NCI-H446 treated with DMSO at 0.1 percent for 48 hours (cell line): ENCODE data around the gene BSCL2.
"Not testable (repeated sequence)": the region's sequence is repeated elsewhere in the genome, so short reads cannot be mapped to it uniquely, and the experiment has no call there.

Source experiments
- DNase-seq: peaks from one replicate; lab custom pipeline; 2025; lab: John Stamatoyannopoulos, UW

BSCL2 gene

GRCh38 chr11:62707277-62707861 lies at the start of gene BSCL2, which contains the start of gene GNG3:
Gene BSCL2, minus strand, starts transcription at chr11:62707424. Its CDS starts 229 bp downstream, at chr11:62707195.
Gene GNG3, plus strand, starts transcription at chr11:62707676. Its CDS starts 620 bp downstream, at chr11:62708296.
- no peak for DNase-seq

GRCh38 chr11:62755086-62755615 lies 47.9 kb upstream of the BSCL2 start:
- DNase-seq = no peak

DNA sequence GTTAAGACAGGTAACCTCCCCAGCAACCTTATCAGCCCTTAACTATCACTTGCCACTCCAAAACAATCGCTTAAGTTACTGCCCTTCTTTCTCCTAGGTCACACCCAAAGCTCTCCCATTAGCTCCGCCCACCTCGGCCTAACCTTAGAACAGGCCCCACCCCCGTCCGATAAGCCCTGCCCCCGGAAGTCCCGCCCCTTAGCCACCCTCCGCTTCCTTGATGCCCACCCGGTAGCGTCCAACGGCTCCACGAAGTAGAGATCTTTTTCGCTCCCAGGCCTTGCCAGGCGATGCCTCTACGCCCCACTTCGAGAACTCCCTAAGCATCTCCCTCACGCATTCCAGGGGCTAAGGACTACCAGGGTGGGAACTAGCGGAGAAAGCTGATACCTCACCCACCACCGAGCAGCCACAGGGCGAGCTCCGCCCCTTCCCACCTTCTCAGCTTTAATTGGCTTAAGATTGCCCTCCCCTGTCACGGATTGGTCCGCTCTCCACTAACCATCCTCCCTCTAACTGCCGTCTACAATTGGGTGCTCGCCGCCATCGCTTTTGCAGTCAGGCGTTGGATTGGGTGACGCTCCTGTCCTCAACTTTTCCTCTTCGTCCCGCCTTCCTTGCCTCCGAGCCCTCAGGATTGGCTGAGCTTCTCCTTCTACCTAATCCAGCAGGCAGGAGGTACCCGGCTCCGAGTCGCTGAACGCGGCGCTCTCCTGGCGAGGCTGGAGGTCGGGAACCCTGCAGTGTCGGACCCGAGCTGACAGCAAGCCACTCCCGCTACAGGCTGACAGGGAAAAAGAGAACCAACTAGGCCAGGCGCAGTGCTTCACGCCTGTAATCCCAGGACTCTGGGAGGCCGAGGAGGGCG lies 46.7 kb upstream of the BSCL2 start, which contains the start of gene ZBTB3:
Gene ZBTB3, minus strand, starts transcription at position 425 of the 868 bp plus-strand sequence. CDS start 496 bp downstream, outside the sequence.
- peak; percentile 99 for DNase-seq

DNA sequence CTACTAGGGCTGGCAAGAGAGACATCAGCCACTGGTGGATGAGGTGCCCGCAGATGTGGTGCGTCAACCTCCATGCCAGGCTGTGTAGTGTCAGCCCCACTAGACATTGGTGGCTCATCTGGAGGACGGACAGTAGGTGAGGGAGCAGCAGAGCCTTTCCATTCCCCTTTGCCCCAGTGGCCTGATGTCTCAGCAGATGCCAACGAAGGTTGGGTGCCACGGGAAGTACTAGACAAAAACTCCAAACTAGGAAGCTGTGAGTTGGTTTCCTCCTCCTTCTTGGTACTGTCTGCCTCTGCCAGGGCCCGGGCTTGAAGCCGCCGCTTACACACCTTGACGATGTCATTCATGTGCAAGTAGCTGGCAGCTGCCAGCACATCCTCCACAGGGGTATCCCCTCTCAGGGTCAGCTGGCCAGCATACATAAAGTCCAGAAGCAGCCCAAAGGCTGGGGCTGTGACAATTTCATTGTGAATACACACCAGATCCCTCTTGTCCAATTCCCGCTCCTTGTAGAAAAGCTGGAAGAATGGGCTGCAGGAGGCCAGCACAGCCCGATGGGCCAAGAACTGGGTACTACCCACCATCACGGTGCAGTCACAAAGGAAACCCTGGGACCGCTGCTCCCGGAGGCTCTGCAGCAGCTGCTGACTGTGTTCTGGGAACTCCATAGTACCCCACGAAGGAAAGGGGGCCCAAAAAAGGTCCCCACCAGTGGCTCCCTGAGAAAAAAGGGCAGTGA lies 45.9 kb upstream of the BSCL2 start:
- no peak for DNase-seq

DNA sequence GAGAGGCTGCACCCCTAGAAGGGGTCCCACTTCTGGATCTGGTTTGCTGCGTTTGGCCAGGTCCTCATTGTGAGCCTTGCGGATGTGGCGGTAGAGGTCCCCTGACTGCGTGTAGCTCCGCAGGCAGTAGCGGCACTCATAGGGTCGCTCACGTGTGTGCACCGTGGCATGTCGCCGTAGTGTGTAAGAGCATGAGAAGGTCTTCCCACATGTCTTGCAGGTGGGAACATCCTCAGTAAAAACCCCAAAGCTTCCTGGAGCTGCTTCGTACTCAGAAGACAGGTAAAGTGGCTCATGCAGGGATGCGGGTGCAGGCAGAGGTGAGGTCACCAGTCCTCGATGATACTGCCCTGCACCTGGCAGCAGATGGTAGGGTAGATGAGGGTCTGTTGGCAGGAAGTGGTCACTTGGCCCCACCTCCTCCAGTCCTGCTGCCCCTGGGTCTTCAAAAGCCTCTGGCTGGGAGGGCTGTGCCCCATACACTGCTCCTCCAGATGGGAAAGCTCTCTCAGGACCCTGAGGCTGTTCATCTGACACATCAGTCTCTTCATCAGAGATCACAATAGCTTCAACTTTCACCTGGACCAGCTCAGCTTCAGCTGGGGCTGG lies 45.1 kb upstream of the BSCL2 start:
- no peak for DNase-seq

DNA sequence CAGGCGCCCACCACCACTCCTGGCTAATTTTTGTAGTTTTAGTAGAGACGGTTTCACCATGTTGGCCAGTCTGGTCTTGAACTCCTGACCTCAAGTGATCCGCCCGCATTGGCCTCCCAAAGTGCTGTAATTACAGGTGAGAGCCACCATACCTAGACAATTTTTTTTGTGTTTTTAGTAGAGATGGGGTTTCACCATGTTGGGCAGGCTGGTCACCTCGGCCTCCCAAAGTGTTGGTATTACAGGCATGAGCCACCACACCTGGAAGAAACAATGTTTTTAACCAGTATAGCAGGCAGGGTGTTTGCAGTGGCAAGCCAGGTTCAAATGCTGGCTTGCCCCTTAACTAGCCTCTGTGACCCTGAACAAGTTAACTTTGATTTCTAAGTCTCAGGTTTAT lies 42.7 kb upstream of the BSCL2 start:
- not testable (repeated sequence) for DNase-seq

DNA sequence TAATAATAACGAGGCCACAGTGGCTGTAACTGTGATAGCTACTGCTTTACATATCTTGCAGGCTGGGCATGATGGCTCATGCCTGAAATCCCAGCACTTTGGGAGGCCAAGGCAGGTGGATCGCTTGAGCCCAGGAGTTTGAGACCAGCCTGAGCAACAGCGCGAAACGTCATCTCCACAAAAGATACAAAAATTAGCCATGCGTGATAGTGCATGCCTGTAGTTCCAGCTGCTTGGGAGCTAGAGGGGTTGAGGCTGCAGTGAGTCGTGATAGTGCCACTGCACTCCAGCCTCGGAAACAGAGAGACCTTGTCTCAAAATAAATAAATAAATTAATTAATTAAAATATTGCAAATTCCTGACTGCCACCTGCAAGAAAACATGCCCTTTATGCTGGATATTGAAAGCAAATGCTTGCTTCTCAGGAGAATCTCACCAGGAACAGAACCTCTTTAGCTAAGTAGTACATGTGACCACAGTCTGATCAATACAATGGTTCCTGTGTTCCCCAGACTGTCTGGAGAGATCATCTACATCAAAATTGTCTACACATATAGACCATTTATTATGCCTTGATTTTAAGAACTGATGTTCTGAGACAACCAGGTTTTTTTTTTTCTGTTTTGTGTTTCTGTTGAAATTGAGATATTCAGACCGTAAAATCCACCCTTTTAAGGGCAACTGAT lies 40.4 kb upstream of the BSCL2 start:
- DNase-seq = no peak

DNA sequence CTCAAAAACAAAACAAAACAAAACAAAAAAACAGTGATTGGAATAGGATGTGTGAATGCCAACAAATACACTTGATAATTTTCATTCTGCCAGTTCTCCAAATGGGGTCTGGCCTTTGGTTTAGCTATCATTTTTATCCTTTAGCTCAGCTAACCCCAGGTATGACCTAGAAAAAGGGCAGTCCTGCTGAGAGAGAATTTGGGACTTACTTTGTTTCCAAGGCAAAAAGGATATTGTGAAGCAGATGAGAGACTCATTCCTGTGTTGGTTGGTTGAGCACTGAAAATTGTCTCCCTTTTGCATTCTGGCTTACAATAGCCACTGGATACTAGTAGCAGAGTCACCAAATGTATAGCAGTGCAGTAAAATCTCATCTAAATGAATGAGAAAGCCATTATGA lies 30.0 kb upstream of the BSCL2 start:
- no peak for DNase-seq

- no peak for DNase-seq
These were observed 25.6 kb upstream of the BSCL2 start for GRCh38 chr11:62732830-62733229.

GRCh38 chr11:62730076-62730475 lies 22.9 kb upstream of the BSCL2 start:
- DNase-seq = not testable (repeated sequence)

GRCh38 chr11:62728171-62728988 lies 21.2 kb upstream of the BSCL2 start, which contains the start of gene TTC9C:
Gene TTC9C, plus strand, starts transcription at chr11:62728486. Its CDS starts 363 bp downstream, at chr11:62728849.
- peak; percentile 74 for DNase-seq

- DNase-seq = peak; percentile 98
These were observed 20.6 kb upstream of the BSCL2 start for GRCh38 chr11:62727872-62728170.

DNA sequence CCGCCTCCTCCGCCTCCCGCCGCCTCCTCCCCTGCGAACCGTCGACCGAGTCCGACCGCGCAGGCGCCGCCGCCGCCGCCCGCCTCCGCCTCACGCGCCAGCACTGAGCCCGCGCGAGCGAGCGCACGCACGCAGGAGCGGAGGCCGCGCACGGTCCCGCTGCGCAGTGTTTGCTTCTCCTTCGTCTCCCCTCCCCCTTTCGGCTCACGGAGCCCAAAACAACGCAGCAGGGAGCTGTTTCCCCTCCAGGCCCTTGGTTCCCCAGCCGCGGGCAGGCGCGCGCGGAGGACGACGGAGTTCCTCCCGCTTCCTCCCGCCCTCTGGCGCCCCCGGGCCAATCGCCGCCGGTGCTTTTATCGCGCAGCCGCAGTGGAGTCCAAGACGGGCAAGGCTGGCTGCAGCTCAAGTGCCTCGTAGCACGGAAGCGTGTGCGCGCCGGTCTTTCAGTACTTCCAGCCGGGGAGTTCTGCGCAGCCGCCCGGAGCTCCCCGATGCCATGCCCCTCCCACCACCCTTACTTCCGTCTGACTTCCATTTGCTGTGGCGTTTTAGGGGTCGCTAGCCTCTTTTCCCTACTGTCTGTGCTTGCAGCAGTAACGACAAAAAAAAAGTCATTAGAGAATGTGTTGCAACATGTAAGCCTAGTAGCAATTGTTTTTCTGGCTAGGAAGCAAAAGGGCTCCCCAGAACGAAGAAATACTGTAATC lies 20.1 kb upstream of the BSCL2 start, which contains the start of gene HNRNPUL2:
Gene HNRNPUL2, minus strand, starts transcription at position 293 of the 707 bp plus-strand sequence. CDS start 301 bp downstream, outside the sequence.
- DNase-seq = peak; percentile 99

DNA sequence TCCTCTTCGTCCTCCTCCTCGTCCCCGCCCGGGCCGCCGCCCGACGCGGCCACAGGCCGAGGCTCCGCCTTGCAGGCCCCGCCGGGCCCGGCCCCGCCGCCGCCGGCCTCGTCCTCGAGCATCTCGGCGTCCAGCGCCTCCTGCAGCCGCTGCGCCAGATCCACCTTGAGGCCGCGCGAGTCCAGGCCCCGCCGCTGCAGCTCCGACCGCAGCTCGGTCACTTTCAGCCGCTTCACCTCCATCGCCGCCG lies 19.6 kb upstream of the BSCL2 start:
- no peak for DNase-seq

DNA sequence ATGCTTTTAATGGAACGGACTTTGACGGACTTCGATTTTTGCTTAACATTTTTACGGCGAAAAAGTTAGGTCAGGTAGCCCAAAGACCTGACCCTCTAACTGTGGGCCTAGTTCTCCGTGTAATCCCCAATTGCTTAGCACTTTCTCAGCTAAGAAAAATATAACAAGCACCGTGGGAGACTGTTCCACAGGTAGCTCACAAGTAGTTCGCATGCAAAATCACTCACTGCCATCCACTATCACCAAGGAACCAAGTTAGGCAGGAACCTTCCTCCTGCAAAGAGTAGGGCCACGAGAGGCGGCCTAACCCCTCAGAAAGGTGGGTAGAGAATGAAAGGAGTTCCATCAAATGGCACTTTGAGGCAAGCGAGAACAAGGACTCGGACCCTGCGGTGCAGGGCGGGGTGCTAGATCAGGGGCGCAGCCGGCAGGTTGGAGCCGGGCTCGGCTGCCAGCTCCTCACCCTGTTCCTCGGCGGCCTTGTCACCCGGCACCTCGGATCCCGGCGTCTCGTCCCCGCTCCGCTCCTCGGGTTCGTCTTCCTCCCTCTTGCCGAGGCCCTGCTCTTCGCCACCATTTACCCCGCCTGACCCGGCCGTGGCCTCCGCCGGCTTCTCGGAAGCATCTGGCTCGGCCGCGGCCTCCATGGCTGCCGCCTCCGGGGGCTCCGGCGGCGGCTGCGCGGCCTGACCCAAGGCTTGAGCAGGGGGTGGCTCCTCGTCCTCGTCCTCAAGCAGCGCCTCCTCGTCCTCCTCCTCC lies 19.1 kb upstream of the BSCL2 start:
- DNase-seq = no peak

GRCh38 chr11:62725646-62726045 lies 18.4 kb upstream of the BSCL2 start:
- DNase-seq = no peak

GRCh38 chr11:62724171-62724570 lies 16.9 kb upstream of the BSCL2 start:
- DNase-seq = no peak

DNA sequence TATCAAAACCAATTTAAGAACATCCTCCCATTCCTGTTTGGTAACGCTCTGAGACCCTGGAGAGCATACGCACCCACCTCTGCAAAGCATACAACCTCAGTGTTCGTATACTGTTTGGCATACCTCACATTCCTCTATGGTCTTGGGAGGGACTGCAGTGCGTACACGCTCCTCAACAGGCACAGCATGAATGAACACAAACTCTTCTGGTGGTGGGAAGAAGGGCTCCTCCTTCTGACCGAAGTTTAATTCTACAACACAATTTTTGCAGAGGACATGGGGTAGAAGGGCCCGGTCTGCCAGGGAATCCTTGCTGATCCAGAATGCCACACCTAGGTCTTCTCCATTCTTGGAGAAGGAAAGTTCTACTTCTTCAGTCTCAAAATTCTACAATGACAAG lies 14.8 kb upstream of the BSCL2 start:
- no peak for DNase-seq

DNA sequence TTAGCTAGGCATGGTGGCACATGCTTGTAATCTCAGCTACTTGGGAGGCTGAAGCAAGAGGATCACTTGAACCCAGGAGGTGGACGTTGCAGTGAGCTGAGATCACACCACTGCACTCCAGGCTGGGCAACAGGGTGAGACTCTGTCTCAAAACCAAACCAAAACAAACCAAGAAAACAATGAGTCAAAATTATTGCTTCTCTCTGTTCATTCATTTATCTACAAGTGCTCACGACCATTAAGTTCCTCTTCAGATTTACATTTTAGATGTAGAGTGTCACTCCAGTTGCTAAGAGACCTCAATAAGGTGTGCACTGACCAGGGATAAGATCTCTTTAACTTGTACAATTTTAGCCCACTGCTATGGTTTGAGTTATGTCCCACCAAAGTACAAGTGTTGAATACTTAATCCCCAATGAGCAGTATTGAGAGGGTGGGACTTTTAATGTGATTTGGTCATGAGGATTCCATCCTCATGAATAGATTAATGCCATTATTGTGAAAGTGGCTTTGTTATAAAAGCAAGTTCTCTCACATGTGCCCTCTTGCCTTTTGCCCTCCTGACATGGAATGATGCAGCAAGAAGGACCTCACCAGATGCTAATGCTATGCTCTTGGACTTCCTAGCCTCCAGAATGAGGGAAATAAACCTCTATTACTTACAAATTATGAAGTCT lies 12.2 kb upstream of the BSCL2 start:
- no peak for DNase-seq
